ENCODE results near the gene PSME3. TPM values are rescaled to one million over a fixed set of nuclear protein-coding genes. Genes with fewer than 3 reads are reported as not detected.

Gene PSME3
- total and polyA plus RNA-seq, 2 of the 13 experiments (the other 11 are each of a cell fraction or from before 2014, with no cell fraction given), result 66.3 to 135 TPM

DNA sequence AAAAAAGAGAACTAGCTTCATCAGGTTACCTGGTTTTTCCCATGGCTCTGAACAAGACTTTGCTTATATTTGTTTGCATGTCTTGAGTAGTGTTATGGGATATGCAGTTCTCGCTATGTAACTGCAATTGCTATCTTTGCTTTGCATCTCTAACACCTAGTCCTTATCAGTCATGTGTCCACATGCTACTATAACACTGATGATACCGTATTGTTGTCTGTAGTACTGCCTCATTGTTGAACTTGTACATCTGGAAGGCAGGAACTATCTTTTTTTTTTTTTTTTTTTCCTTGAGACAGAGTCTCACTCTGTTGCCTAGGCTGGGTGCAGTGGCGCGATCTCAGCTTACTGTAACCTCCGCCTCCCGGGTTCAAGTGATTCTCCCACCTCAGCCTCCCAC lies 2.5 kb downstream of the PSME3 start (continued):
- TF ChIP-seq, protein P1, sequence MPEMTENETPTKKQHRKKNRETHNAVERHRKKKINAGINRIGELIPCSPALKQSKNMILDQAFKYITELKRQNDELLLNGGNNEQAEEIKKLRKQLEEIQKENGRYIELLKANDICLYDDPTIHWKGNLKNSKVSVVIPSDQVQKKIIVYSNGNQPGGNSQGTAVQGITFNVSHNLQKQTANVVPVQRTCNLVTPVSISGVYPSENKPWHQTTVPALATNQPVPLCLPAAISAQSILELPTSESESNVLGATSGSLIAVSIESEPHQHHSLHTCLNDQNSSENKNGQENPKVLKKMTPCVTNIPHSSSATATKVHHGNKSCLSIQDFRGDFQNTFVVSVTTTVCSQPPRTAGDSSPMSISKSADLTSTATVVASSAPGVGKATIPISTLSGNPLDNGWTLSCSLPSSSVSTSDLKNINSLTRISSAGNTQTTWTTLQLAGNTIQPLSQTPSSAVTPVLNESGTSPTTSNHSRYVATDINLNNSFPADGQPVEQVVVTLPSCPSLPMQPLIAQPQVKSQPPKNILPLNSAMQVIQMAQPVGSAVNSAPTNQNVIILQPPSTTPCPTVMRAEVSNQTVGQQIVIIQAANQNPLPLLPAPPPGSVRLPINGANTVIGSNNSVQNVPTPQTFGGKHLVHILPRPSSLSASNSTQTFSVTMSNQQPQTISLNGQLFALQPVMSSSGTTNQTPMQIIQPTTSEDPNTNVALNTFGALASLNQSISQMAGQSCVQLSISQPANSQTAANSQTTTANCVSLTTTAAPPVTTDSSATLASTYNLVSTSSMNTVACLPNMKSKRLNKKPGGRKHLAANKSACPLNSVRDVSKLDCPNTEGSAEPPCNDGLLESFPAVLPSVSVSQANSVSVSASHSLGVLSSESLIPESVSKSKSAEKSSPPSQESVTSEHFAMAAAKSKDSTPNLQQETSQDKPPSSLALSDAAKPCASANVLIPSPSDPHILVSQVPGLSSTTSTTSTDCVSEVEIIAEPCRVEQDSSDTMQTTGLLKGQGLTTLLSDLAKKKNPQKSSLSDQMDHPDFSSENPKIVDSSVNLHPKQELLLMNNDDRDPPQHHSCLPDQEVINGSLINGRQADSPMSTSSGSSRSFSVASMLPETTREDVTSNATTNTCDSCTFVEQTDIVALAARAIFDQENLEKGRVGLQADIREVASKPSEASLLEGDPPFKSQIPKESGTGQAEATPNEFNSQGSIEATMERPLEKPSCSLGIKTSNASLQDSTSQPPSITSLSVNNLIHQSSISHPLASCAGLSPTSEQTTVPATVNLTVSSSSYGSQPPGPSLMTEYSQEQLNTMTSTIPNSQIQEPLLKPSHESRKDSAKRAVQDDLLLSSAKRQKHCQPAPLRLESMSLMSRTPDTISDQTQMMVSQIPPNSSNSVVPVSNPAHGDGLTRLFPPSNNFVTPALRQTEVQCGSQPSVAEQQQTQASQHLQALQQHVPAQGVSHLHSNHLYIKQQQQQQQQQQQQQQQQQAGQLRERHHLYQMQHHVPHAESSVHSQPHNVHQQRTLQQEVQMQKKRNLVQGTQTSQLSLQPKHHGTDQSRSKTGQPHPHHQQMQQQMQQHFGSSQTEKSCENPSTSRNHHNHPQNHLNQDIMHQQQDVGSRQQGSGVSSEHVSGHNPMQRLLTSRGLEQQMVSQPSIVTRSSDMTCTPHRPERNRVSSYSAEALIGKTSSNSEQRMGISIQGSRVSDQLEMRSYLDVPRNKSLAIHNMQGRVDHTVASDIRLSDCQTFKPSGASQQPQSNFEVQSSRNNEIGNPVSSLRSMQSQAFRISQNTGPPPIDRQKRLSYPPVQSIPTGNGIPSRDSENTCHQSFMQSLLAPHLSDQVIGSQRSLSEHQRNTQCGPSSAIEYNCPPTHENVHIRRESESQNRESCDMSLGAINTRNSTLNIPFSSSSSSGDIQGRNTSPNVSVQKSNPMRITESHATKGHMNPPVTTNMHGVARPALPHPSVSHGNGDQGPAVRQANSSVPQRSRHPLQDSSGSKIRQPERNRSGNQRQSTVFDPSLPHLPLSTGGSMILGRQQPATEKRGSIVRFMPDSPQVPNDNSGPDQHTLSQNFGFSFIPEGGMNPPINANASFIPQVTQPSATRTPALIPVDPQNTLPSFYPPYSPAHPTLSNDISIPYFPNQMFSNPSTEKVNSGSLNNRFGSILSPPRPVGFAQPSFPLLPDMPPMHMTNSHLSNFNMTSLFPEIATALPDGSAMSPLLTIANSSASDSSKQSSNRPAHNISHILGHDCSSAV (CRISPR knock-in tag; IDR thresholded peaks at IDR 0.05; ENCODE audit: borderline replicate concordance), result no peak
- TF ChIP-seq ATRX (CRISPR knock-in tag; IDR thresholded peaks at IDR 0.05; ENCODE audit: borderline replicate concordance), result no peak
- TF ChIP-seq, protein P2, sequence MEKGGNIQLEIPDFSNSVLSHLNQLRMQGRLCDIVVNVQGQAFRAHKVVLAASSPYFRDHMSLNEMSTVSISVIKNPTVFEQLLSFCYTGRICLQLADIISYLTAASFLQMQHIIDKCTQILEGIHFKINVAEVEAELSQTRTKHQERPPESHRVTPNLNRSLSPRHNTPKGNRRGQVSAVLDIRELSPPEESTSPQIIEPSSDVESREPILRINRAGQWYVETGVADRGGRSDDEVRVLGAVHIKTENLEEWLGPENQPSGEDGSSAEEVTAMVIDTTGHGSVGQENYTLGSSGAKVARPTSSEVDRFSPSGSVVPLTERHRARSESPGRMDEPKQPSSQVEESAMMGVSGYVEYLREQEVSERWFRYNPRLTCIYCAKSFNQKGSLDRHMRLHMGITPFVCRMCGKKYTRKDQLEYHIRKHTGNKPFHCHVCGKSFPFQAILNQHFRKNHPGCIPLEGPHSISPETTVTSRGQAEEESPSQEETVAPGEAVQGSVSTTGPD (CRISPR knock-in tag; IDR thresholded peaks at IDR 0.05), result no peak

All from HepG2 (cell line).